ENCODE data around the gene TCTN2. TPM values are rescaled to one million over a fixed set of nuclear protein-coding genes. Genes with fewer than 3 reads are reported as not detected.

Gene TCTN2
- total and polyA plus RNA-seq, 2 of the 8 experiments (the other 6 are each of a cell fraction or from before 2014, with no cell fraction given): 7.5 to 8.4 TPM

GRCh38 chr12:123696646-123697045 lies 25.7 kb downstream of the TCTN2 start:
- H3K9me3 ChIP-seq (ENCODE audit: insufficient read depth in 2 of 2, low read depth in 1 of 2, low read length in 1 of 2): no peaks in the 10 kb centered on the region
- 86% methylated on average over 4 of the region's 4 CpGs; no CpG with 5 or more reads in 1 of the 2 experiments for WGBS, 2 experiments (ENCODE audit: extremely low coverage in 1 of 2, insufficient coverage in 1 of 2, insufficient read length in 1 of 2, insufficient replicate concordance in 2 of 2, low coverage in 1 of 2, low lambda C conversion rate in 2 of 2, missing lambda C conversion rate in 1 of 2)
- H2BK12ac ChIP-seq (ENCODE audit: low read depth, low read length): no peak overlapping the region
- H4K20me1 ChIP-seq (replicated peaks in 1 of 2; ENCODE audit: control insufficient read depth in 1 of 2, insufficient read depth in 2 of 2, low read length in 2 of 2): no peaks in the 10 kb centered on the region
- no peak overlapping the region for H4K8ac ChIP-seq (ENCODE audit: extremely low read depth, insufficient read depth, low read length)
- H3K56ac ChIP-seq (replicated peaks; ENCODE audit: insufficient read length, low read depth, low read length): no peak overlapping the region
- no peak overlapping the region for H3K18ac ChIP-seq (ENCODE audit: extremely low read depth, low read length)
- H3K36me3 ChIP-seq (ENCODE audit: control insufficient read depth in 2 of 4, insufficient read depth in 4 of 4, low read length in 3 of 4): no peaks in the 10 kb centered on the region; a peak in 2 of 8 replicates
- H3K23me2 ChIP-seq (ENCODE audit: low read depth, low read length): no peaks in the 10 kb centered on the region
- no peaks in the 10 kb centered on the region for H3K79me2 ChIP-seq (ENCODE audit: control insufficient read depth in 1 of 2, insufficient read depth in 2 of 2, low read length in 2 of 2)
- H3K9ac ChIP-seq (replicated peaks in 1 of 4; ENCODE audit: extremely low read depth in 1 of 4, low read depth in 3 of 4, low read length in 3 of 4): no peak overlapping the region
- H4K91ac ChIP-seq (replicated peaks; ENCODE audit: insufficient read length, low read length): no peak overlapping the region
- no peak overlapping the region for H3K4ac ChIP-seq (replicated peaks; ENCODE audit: insufficient read length, low read depth, low read length)
- H3K23ac ChIP-seq (ENCODE audit: insufficient read length): no peak overlapping the region
- H3K27me3 ChIP-seq (replicated peaks in 1 of 4; ENCODE audit: control insufficient read depth in 3 of 4, extremely low read depth in 1 of 4, insufficient read depth in 3 of 4, low read length in 3 of 4): no peaks in the 10 kb centered on the region
- no peak overlapping the region for H2AK5ac ChIP-seq (ENCODE audit: low read depth, low read length)
- CTCF ChIA-PET (ENCODE audit: partially characterized antibody): no interaction called here
- no peak overlapping the region for H2BK120ac ChIP-seq (replicated peaks; ENCODE audit: low read depth, low read length)
- H2BK20ac ChIP-seq (ENCODE audit: low read length): no peak overlapping the region
- H3K4me1 ChIP-seq (replicated peaks in 1 of 4; ENCODE audit: control insufficient read depth in 3 of 4, insufficient read depth in 4 of 4, low read length in 3 of 4): no peaks in the 10 kb centered on the region
- no peak overlapping the region for H3K27ac ChIP-seq (ENCODE audit: low read depth, low read length)
- no peak for FAIRE-seq
- no peak overlapping the region for H2AFZ ChIP-seq (ENCODE audit: low read length)
- no peak overlapping the region for H4K5ac ChIP-seq (ENCODE audit: insufficient read length, low read depth, low read length)
- DNase-seq (ENCODE audit: low read depth in 1 of 2, low spot score in 2 of 2): no peak
- TF ChIP-seq CEBPB (IDR thresholded peaks at IDR 0.05; ENCODE audit: low read depth, low read length): no peak
- TF ChIP-seq GABPA (IDR thresholded peaks at IDR 0.05; ENCODE audit: borderline replicate concordance, insufficient read depth, low read length): no peak
- no peak overlapping the region for H2BK15ac ChIP-seq (ENCODE audit: low read length)
- H2BK5ac ChIP-seq (ENCODE audit: low read depth, low read length): no peak overlapping the region
- no peak overlapping the region for H3K4me3 ChIP-seq (ENCODE audit: extremely low read depth in 1 of 4, insufficient read depth in 2 of 4, low read depth in 3 of 4, low read length in 4 of 4)
- no peak overlapping the region for H3K14ac ChIP-seq (ENCODE audit: insufficient read length)
- no peak overlapping the region for H3K4me2 ChIP-seq (ENCODE audit: insufficient read depth in 1 of 2, low read depth in 2 of 2, low read length in 2 of 2)
- POLR2A ChIA-PET (ENCODE audit: partially characterized antibody): interaction anchor here (0.8 to 1.3 kb wide), 3 partner anchors 15 to 26 kb away, joined by 3 read pairs; partner anchors contain the start of gene TCTN2
- H3K79me1 ChIP-seq (ENCODE audit: low read depth, low read length): no peaks in the 10 kb centered on the region

Data from H1 (cell line).